Astrocyte (in vitro differentiated cells and primary cell): ENCODE data around the gene ZNF225.

ENCODE experiments used
- EZH2 ChIP-seq: IDR thresholded peaks from 2 replicates; pipeline ENCODE4 v1.6.1; 2012; ENCODE audit warnings: mild to moderate bottlenecking, low read length, inconsistent platforms; ENCODE audit not compliant: insufficient read depth
- TF ChIP-seq, protein P1 (sequence below): IDR thresholded peaks from 2 replicates; pipeline ENCODE4 v1.5.1; 2011; ENCODE audit warnings: low read depth, mild to moderate bottlenecking, inconsistent platforms, low read length, moderate library complexity; ENCODE audit not compliant: insufficient read depth

DNA sequence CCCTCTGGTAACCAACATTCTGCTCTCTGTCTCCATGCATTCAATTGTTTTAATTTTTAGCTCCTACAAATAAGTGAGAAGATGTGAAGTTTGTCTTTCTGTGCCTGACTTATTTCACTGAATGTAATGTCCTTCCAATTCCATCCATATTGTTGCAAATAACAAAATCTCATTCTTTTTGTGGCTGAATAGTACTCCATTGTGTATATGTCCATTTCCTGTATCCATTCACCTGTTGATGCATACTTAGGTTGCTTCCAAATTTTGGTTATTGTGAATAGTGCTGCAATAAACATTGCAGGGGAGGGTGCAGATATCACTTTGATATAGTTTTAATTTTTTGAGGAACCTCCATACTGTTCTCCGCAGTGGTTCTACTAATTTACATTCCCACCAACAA is 43.8 kb upstream of the ZNF225 start:
- TF ChIP-seq EZH2 = no peak
- TF ChIP-seq, protein P1, sequence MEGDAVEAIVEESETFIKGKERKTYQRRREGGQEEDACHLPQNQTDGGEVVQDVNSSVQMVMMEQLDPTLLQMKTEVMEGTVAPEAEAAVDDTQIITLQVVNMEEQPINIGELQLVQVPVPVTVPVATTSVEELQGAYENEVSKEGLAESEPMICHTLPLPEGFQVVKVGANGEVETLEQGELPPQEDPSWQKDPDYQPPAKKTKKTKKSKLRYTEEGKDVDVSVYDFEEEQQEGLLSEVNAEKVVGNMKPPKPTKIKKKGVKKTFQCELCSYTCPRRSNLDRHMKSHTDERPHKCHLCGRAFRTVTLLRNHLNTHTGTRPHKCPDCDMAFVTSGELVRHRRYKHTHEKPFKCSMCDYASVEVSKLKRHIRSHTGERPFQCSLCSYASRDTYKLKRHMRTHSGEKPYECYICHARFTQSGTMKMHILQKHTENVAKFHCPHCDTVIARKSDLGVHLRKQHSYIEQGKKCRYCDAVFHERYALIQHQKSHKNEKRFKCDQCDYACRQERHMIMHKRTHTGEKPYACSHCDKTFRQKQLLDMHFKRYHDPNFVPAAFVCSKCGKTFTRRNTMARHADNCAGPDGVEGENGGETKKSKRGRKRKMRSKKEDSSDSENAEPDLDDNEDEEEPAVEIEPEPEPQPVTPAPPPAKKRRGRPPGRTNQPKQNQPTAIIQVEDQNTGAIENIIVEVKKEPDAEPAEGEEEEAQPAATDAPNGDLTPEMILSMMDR = no peak
